Astrocyte of the cerebellum (primary cell): ENCODE results near the gene GRB10.

Experiments used
- DNase-seq: peaks from one replicate; pipeline ENCODE4 v3.0.0-alpha.2; 2011; ENCODE audit warnings: low read depth
- H3K4me3 ChIP-seq: 2 replicates; pipeline ENCODE4 v1.5.1; 2011; ENCODE audit warnings: mild to moderate bottlenecking, low read depth, low read length, moderate library complexity
- in situ Hi-C: cut with HindIII; loops from 2 replicates; pipeline ENCODE4 v1.10.0; 2017; ENCODE audit warnings: low sequenced_read_pairs
- TF ChIP-seq, protein P1 (sequence below): IDR thresholded peaks from 2 replicates; pipeline ENCODE4 v1.5.1; 2012; ENCODE audit warnings: low read length, low read depth, moderate library complexity, mild to moderate bottlenecking; ENCODE audit errors: missing control alignments

GRB10 gene

DNA sequence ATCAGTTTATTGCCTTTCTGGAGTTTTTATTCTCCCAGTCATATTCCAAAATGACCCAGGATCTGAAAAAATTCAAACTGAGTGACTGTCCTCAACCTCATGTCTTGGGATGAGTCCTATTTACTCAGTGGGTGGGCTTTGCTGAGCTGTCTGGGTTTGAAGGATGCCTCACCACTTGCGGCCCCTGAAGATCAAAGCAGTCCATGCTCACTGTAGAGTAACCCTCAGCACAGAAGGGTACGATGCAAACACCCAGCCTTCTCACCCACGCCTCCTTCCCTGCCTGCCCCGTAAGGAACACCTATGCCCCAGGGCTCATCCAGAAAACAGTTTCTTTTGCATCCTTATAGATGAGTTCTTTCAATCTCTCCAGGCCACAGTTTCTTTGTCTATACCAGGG lies 42.2 kb upstream of the GRB10 start:
- DNase-seq: no peak
- no peak overlapping the region for H3K4me3 ChIP-seq
- TF ChIP-seq, protein P1, sequence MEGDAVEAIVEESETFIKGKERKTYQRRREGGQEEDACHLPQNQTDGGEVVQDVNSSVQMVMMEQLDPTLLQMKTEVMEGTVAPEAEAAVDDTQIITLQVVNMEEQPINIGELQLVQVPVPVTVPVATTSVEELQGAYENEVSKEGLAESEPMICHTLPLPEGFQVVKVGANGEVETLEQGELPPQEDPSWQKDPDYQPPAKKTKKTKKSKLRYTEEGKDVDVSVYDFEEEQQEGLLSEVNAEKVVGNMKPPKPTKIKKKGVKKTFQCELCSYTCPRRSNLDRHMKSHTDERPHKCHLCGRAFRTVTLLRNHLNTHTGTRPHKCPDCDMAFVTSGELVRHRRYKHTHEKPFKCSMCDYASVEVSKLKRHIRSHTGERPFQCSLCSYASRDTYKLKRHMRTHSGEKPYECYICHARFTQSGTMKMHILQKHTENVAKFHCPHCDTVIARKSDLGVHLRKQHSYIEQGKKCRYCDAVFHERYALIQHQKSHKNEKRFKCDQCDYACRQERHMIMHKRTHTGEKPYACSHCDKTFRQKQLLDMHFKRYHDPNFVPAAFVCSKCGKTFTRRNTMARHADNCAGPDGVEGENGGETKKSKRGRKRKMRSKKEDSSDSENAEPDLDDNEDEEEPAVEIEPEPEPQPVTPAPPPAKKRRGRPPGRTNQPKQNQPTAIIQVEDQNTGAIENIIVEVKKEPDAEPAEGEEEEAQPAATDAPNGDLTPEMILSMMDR: no peak
- in situ Hi-C loops: no loop called here

DNA sequence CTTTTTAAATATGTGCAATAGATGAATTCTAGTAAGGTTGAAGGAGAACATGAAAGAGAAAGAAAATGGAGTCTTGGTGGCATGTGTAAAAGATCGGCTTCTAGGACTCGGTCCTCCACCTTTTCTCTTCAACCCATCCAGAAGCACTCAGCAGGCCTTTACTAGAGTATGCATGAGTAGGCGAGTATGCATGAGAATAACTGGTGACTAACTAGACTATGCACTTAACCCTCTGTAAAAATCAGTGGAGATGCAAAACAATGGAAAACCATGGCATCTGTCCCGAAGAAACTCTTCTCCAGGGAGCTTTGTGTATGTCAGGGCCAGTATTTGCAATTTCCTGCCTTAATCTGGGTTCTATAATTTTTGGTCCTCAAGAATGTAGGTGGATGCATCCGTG lies 40.0 kb upstream of the GRB10 start:
- DNase-seq: no peak
- in situ Hi-C loops: no loop called here
- H3K4me3 ChIP-seq: no peak overlapping the region
- TF ChIP-seq, protein P1: no peak

DNA sequence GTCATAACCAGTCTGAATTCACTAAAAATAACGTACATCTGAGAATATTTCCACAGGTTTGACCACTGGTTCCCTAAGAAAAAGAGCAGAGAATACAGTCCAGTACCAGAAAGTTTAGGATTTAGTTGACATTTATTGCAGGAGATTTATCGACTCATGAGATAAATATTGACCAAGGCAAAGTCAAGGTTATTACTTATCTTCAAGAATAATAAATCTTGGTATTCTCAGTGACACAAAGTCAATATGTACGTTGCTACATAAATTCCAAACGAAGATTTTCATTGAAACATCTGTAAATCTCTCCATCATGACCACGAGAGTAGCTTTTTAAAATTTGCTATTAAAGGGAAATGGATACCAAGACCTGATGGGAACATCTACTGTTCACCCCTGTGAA lies 39.4 kb upstream of the GRB10 start:
- TF ChIP-seq, protein P1: no peak
- in situ Hi-C loops: no loop called here
- DNase-seq: no peak
- H3K4me3 ChIP-seq: no peak overlapping the region

DNA sequence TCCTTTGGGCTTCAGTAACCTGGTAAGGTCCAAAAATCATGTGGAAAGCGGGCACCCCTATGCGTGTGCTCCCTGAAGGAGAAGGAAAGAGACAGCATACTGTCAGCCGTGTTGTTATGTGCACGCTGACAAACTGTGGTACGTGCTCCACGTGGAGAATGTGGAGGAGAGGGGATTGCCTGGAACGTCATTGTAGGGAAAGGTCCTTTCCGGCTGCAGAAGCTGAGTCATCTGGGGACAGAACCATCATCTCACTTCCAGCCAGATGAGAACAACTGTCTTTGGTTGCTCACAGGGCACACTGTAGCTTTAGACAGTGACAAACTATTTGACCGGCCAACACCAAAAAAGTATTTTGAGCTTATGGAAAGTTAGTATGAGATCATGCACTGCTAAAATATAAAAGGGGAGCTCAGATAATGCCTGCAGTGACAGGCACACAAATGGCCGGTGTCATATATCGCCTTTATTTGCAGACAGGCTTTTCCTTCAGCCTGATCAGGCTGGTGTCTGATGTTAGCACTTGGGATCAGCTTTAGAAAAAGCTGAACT lies 38.8 kb upstream of the GRB10 start:
- TF ChIP-seq, protein P1: no peak
- no peak for DNase-seq
- H3K4me3 ChIP-seq: no peak overlapping the region
- in situ Hi-C loops: no loop called here

DNA sequence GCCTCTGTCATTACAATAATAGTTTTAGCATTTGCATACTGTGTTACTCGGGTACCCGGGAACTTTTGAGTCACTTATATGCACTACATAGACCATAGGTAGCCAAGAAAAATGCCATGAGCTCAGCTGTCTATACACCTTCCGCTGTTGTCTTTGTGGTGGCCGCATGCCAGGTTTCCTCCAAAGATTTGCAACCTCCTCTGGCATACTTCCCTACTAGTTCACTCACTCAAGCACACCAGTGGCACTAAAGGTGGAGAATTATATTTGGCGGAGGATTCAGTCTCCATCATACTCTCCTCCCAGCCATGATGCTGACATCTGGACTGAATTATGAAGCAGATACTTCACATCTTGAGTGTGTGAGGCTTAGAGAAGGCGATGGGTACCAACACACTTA lies 35.6 kb upstream of the GRB10 start:
- no peak for DNase-seq
- no peak overlapping the region for H3K4me3 ChIP-seq
- TF ChIP-seq, protein P1: no peak
- in situ Hi-C loops: no loop called here

DNA sequence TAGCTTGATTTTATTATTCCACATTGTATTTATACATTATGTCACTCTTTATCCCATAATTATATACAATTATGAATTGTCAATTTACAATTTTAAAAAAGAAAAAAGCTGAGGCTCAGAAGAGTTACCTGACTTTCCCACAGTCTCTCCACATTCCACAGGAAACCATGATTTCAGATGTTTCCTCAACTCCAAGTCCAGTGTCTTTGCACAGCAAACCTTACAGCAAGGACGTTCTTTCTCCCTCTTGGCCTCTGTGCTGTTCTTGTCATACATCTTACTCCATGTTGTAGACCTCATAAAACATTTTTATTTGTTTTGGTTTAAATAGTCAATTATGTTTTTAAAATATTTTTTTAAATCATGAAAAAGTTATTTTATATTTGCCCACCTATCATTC lies 34.9 kb upstream of the GRB10 start:
- no peak overlapping the region for H3K4me3 ChIP-seq
- in situ Hi-C loops: no loop called here
- TF ChIP-seq, protein P1: no peak
- DNase-seq: no peak

DNA sequence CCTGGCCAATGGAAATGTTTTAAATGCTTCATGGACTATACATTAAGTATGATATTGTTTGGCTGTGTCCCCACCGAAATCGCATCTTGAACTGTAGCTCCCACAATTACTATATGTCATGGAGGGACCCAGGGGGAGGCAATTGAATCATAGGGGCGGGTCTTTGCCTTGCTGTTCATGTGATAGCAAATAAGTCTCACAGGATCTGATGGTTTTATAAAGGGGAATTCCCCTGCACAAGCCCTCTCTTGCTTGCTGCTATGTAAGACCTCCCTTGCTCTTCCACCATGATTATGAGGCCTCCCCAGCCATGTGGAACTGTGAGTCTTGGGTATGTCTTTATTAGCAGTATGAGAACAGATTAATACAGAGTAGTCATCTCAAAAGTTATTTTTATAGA lies 32.4 kb upstream of the GRB10 start:
- DNase-seq: no peak
- no peak overlapping the region for H3K4me3 ChIP-seq
- TF ChIP-seq, protein P1: no peak
- in situ Hi-C loops: no loop called here
